NCI-H1092 (cell line): ENCODE results near the gene ARHGAP10.
"Not testable (repeated sequence)": the region's sequence is repeated elsewhere in the genome, so short reads cannot be mapped to it uniquely, and the experiment has no call there.

Experiments
- DNase-seq: peaks from one replicate; lab custom pipeline; 2025; lab: John Stamatoyannopoulos, UW

Gene ARHGAP10

DNA sequence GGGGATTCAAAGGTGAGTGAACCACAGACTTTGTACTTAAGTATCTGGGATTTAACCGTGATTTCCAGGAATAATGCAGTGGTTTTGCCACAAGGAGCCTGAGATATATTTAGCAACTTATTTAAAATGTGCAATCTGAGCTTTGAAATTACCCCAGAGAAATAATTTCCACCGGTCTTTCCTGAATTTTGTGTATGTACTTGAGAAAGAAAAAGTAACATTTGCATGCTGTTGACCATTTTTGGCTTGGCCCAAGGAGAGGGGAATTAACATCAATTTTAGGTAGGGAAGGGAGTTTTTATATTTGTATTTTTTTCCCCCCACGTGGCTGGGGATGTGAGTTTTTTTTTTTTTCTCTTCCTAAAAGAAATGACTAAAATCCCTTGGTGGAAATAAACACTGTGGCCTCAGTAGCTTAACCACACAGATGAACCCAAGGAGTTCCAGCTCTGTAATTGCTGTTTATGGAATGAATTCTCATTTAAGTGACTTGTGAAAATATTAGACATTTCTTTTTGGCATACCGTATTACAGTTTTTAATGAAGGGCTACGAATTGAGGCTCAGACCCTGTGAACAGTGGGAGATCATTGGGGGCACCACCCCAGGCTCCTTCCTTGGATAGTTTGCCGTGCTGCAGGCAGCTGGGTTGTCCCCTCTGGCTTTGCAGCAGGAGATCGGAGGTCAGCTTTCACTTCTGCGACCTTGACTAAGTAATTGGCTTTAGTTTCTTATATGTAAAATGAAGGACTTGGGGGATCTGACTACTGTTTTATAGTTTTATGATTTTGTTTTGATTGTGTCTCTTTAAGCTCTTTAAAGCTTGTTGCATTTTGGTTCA lies 116.1 kb downstream of the ARHGAP10 start:
- DNase-seq: no peak

DNA sequence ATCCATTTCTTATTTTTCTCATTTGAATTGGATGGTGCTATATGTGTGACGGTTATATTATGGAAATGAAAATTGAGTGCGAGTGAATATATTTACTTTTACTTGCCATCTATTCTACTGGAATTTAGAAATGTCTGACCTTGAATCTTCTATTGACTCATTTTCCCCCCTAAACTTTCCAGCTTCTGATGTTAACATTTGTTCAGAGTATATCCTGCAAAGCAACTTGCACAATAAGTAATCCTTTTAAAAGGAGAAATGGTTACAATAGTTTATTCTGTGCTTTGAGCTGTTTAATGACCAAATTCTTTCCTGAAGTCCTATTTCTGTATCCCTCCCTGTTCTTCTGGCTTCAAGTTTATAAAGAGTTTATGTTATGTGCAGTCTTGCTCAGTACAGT lies 116.7 kb downstream of the ARHGAP10 start:
- DNase-seq: no peak

DNA sequence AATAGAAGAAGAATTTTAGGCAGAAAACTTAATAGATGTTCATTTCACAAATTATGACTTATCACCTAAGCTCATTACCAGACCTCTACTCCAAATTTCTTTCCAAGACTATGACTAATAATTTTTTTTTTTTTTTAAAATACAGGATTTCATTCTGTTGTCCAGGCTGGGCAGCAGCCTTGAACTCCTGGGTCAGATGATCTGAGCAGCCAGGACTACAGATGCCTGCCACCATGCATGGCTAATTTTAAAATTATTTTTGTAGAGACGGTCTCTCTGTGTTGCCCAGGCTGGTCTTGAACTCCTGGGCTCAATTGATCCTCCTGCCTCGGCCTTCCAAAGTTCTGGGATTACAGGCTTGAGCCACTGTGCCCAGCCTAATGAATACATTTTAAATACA lies 119.2 kb downstream of the ARHGAP10 start:
- no peak for DNase-seq

DNA sequence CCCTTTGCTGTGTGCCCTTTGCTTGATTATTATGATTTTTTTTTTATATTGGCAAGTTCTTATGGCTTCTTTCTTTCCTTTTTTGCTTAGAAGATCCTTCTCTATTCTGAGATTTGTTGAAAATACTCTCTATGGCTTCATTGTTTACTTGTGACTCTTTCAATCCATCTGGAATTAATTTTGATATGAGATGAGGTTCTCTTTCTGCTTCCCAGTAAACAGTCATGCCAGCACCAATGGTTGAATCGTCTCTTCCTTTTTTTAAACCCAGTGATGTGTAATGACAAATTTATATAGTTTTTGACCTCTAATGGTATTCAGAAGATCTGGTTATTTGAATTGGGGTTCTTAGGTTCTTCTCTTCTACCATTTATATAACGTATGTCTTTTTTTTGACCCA lies 121.8 kb downstream of the ARHGAP10 start:
- no peak for DNase-seq

DNA sequence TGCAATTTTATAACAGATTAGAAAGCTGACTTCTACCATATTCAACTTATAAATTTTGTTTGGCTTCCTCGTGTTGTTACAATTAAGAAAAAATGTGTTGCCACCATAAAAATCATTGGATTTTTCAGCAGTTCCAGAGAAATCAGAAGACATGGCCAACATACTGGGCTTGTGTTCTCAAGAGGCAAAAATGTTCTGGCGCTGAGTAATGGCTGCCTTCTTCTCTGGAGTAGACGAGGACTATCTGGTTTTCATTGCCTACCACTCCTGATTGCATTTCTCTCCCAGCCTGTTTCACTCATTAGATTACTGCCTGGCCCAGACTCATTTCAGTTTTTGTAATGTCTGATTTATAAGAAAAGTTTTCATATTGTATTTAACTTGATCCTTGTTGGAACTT lies 122.3 kb downstream of the ARHGAP10 start:
- DNase-seq: no peak

DNA sequence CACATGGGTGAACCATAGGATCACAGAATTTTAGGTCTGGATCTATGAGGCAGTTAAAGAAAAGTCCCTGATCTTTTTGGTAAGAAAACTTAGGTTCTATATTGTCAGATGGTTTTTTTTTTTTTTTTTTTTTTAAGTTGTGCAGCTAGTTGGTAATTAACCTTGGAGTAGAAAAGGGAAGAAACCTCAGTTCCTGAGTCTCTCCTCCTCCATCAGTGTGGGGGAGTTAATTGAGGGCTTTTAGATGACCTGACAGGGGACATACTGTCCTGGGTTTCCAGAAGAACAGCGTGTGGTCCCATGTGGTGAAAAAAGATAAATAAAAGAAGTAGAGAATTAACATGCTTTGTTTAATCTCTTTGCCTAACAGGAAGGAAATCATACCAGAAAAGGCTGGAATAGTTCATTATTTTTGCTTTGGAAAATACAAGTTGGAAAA lies 123.7 kb downstream of the ARHGAP10 start:
- no peak for DNase-seq

DNA sequence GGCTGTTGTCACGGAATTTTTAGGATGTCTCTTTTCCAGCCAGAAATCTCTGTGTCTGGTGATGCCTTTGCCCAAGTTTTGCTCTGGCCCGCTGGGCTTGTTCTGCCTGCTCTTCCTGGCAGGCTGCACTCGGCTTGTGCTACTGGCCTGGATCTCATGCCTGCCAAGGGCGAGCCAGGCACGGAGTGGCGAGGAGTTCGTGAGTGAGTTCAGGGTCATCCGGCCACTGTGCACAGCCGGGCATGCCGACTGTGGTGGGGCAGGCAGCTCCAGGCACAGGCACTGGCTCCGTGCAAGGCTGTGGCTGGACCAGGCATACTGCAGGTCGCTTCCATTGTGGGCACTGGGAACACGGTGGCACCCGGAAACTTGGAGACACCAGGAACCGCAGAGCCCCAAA lies 129.1 kb downstream of the ARHGAP10 start:
- no peak for DNase-seq

DNA sequence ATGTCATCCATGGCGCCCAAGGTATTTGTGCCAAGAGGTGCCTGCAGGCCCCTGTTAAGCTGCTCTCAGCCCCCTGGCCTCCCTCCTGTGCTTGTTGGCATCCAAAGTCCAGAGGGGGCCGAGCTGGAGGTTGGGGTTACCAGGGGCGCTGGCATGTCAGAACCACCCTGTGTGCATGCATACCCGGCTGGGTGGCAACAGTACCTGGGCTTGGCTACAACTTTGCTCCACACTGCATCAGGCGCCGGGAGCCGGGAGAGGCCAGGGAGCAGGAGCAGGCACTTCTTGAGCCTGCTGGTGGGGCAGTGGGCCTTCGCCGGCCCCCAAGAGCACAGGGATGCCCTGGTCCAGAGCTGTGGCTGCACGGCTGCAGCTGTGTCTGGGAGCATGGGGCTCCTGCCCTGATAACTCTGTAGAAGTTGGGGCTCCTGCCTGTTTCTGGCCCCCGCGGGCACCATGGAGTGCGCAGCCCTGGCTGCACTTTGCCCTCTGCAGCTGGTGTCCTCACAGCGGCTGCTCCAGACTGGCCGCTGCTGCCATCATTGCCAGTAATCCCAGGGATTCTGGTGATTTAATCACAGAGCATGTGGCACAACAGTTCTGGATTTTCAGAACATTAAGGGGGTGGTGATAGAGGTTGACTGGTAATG lies 130.3 kb downstream of the ARHGAP10 start:
- DNase-seq: no peak

DNA sequence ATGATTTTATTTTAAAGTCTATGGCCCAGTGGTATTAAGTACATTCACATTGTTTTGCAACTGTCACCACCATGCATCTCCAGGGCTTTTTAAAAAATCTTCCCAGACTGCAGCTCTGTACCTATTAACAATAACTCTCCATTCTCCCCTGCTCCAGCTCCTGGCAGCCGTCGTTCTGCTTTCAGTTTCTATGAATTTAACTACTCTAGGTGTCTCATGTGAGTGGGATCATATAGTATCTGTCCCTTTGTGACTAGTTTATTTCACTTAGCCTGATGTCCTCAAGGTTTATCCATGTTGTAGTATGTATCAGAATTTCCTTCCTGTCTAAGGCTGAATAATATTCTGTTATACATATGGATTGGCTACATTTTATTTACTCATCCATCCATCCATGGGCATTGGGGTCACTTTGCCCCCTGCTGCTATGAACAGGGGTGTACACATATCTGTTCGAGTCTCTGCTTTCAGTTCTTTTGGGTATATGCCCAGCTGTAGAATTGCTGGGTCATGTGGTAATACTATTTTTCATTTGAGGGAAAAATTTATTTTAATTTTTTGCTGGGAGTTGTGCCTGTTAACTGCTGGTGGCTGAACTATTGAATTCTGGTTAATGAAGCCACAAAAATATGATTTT lies 131.3 kb downstream of the ARHGAP10 start:
- no peak for DNase-seq

DNA sequence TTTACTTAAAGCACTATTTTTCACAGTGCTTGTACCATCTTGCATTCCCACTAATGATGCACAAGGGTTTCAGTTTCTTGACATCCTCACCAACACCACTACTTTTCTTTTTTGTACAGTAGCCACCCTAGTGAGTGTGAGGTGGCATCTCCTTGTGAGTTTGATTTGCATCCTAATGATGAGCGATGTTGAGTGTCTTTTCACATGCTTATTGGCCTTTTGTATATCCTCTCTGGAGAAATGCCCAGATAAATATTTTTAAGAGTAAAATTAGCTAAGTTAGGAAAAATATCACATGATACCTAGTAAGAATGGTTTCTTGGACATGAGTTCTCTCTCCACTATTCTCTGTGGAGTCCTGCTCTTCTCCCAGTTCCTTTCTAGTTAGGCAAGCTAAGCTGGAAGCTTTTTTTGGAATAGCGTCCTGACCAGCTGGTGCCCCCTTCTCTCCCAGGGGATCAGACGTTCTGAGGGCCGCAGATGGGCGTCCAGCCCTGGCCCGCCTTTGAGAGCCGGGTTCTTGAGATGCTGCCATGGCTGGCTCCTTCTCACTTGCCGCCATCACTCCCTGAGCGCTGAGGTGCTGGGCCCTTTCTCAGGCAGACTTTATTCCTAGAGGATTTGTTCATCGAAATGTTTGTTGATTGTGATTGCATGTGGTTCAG lies 132.1 kb downstream of the ARHGAP10 start:
- no peak for DNase-seq

DNA sequence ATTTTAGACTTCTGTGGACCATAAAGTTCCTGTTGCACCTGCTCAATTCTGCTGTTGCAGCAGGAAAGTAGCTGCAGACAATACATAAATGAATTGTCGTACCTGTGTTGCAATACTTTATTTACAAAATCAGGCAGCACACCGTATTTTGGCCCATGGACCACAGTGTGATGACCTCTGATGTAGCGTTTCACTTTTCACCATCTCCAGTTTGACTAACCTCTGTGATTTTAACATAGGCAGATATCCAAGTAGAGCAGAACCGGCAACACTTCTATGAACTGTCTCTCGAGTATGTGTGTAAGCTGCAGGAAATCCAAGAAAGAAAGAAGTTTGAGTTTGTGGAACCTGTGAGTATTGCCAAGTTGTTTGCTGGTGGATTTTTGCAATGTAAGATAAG lies 132.7 kb downstream of the ARHGAP10 start:
- no peak for DNase-seq

DNA sequence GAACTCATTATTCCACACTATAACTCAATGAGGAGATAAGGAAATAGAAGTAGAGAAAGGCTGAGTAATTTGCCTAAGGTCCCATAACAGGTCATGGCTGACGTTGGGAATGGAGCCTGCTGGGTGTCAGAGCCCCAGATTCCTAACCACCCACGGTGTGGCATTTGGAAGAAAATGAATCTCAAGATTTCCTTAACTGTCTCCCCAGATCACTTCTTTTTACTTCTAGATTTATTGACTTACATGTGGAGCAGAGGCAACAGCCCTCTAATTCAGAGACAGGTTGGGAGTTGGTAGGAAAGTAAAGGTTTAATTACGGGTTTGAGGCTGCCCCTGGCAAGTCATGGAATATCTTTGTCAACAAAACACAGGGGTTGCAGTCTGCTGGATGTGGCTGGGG lies 134.0 kb downstream of the ARHGAP10 start:
- no peak for DNase-seq

DNA sequence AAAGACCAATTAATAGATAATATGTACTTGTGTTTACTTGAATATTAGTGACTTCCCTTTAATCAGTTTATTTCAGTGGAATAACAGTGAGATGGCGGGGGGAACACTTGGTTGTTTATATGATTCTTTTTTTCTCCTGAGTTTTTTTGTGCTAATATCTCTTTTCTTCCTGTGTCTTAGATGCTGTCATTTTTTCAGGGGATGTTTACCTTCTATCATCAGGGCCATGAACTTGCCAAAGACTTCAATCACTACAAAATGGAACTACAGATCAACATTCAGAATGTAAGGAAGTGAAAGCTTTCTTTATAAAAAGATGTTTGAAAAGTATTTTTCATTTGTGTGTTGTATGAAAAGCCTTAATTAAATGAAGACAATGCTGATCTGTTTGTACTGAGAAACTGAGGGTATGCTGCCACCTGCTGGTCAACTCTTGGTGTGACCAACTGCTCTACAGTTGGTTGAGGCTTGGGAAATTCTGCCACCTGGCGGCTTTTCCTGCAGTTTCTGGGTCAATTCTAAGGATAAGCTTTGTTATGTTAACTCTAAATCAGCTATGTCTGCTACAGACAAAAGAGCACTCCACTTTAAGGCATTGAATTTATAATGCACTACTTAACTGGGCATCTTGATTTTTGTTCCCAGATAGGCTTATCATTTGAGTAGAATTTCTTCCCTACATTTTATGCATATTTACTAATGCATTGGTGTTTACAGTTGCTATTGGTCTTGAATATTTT lies 134.8 kb downstream of the ARHGAP10 start:
- peak; percentile 82 for DNase-seq

DNA sequence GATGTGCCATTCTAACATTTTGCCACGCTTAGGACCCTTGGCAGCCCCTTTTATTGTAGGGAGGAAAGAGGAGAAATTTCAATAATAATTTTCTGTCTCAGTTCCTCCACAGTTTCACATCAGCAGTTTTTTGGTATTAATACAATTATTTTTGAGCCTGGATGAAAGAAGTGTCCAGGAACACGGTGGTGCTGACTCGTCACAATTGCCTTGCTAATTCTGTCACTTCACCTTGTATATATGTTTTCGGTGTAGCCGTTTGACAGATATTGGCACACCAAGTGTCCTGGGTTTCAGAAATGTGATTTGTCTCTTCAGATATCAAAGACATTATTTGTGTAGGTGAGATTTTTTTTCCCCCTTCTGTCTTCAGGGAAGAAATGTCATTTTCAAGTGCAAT lies 142.2 kb downstream of the ARHGAP10 start:
- no peak for DNase-seq

DNA sequence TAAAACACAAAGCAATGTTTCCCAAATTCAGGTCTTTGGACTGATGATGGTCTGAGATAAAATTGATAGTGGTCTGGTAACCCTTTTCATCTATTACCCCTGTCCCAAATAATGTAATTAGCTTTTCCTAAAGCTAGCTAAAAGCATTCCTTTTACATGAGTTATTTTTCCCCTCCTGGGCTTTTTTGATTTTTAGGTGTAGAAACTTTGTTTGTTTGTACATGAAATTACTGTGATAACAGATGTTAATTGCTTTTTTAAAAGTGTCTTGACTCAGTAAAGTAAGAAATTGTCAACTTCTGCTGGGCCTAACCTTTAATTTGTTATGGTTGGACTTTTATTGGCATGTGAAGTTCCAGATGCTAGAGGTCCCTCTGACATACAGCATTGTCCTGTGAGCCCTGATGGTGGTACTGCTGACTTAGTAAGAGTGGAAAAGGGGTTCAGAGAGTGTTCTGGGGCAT lies 145.5 kb downstream of the ARHGAP10 start:
- no peak for DNase-seq

DNA sequence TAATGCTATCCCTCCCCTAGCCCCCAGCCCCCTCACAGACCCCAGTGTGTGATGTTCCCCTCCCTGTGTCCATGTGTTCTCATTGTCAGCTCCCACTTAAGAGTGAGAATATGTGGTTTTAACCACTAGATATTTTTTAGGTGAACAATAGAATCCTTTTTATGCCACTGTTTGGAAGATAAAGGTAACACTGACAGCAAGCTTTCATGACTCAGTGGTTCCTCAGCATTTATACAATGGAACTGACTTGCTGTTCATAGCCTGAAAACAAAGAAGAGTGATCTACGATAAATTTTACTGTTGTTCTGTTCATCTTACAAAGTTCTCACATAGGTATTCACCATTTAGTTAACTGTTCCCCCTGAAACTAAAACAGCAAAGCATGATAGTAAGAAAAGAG lies 147.8 kb downstream of the ARHGAP10 start:
- no peak for DNase-seq

DNA sequence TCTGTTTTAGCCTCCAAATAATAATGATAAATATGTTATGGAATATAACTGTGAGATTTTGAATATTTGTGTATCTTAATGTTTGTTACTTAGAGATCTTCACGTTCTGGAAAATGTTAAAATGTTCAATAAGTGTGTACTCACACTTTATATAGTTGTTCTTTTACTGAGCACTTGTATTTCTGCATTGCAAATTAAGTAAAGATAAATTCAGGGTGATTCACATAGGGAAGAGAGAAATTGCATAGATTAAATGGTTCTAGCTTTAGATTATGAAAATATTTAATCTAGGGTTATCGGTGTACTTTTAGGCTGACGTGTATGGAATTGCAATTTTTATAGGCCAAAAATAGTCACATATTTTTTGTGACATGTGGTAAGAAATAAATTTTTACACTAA lies 148.6 kb downstream of the ARHGAP10 start:
- no peak for DNase-seq

DNA sequence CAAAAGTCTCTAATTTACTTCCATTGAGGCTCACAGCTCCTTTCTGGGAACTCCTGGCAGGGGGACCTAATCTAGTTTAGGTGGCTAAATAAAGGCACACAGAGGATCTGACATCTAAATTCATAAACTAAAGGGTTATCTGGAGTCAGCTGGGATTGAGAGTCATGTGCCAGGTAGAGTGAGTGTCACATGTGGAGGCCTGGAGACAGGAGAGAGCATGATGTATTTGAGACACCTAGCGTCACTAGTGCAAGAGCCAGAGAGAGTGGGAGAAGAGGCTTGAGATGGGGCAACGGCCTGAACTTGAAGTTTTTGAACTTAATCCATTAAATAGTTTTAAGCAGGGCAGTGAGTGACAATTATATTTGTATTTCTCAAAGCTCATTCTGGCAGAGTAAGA lies 152.6 kb downstream of the ARHGAP10 start:
- DNase-seq: no peak

DNA sequence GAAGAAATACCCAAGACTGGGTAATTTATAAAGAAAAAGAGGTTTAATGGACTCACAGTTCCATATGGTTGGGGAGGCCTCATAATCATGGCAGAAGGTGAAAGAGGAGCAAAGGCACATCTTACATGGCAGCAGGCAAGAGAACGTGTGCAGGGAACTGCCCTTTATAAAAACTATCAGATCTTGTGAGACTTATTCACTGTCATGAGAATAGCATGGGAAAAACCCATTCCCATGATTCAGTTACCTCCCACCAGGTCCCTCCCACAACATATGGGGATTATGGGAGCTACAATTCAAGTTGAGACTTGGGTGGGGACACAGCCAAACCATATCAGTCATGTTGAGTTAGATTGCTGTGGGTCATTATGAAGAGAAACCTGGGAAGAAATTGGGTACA lies 153.3 kb downstream of the ARHGAP10 start:
- not testable (repeated sequence) for DNase-seq

DNA sequence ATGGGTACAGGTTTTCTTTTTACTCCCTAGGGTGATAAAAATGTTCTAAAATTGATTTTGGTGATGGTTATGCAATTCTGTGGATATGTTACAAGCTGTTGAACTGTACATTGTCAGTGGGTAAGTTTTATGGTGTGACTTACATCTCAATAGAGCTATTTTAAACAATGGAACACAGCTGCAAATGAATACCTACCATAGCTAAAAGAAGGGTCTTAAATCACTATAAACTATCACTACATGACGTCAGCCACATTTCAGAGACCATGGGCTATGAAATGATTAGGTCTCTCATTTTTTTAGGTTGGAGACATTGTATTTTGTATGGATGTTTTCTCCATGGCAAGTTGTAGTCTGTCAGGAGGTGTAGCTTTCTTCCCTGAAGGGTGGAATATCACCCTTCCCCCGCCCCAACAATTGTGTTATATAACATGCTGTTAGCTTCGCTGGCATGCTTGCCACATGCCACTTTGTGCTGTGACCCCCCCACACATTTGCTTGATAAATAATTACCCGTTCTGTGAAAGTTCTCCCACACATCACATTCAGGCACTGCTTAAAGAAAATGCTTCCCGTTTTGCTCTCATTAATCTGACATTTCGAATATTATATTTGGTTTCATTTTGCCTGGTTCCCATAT lies 159.7 kb downstream of the ARHGAP10 start:
- DNase-seq: no peak

DNA sequence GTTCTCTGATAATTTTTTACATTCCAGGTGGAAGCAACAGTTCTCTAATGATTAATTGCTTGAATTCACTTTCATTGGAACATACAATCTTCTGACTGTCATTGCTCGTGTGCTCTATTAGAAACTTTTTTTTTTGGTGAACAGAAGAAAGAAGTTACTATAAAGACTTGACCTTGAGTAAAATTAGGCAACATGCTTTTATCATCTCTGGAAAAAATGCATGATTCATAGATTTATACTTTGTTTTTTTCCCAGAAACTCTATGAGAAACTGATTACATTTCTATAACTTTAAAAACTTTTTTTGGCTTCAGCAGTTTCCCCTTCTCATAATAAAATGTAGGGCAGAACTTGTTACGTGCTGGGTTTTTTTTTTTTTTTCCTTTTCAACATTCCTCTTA lies 167.6 kb downstream of the ARHGAP10 start:
- no peak for DNase-seq
